ENCODE results near the gene ATP2B3.

GRCh38 chrX:153595859-153596857 is 78.7 kb downstream of the ATP2B3 start:
- TF ChIP-seq POLR2AphosphoS5 (IDR thresholded peaks at IDR 0.05; ENCODE audit: low read depth, low read length), result no peak
- no peak for TF ChIP-seq POLR2A (IDR thresholded peaks at IDR 0.05; ENCODE audit: low read depth, low read length)
- TF ChIP-seq TAF1 (IDR thresholded peaks at IDR 0.05; ENCODE audit: low read depth, low read length), result no peak
- no peak for TF ChIP-seq SPI1 (IDR thresholded peaks at IDR 0.05; ENCODE audit: low read depth, low read length)
